Epithelial cell of esophagus (primary cell): ENCODE measurements around the gene USP34.
"Not testable (repeated sequence)": the region's sequence is repeated elsewhere in the genome, so short reads cannot be mapped to it uniquely, and the experiment has no call there.

ENCODE experiments used
- DNase-seq: peaks from one replicate; pipeline ENCODE4 v3.0.0; 2010; ENCODE audit warnings: low read depth
- H3K4me3 ChIP-seq: 2 replicates; pipeline ENCODE4 v1.5.1; 2011; ENCODE audit warnings: mild to moderate bottlenecking, low read length, control low read depth
- TF ChIP-seq, protein P1 (sequence below): IDR thresholded peaks from 2 replicates; pipeline ENCODE4 v1.5.1; 2011; ENCODE audit warnings: low read depth, mild to moderate bottlenecking, low read length, control low read depth, inconsistent platforms; ENCODE audit not compliant: insufficient read depth; ENCODE audit errors: missing control alignments

The USP34 gene

GRCh38 chr2:61162721-61163120, 308.2 kb downstream of the USP34 start:
- H3K4me3 ChIP-seq, result no peak overlapping the region
- DNase-seq, result no peak
- TF ChIP-seq, protein P1, sequence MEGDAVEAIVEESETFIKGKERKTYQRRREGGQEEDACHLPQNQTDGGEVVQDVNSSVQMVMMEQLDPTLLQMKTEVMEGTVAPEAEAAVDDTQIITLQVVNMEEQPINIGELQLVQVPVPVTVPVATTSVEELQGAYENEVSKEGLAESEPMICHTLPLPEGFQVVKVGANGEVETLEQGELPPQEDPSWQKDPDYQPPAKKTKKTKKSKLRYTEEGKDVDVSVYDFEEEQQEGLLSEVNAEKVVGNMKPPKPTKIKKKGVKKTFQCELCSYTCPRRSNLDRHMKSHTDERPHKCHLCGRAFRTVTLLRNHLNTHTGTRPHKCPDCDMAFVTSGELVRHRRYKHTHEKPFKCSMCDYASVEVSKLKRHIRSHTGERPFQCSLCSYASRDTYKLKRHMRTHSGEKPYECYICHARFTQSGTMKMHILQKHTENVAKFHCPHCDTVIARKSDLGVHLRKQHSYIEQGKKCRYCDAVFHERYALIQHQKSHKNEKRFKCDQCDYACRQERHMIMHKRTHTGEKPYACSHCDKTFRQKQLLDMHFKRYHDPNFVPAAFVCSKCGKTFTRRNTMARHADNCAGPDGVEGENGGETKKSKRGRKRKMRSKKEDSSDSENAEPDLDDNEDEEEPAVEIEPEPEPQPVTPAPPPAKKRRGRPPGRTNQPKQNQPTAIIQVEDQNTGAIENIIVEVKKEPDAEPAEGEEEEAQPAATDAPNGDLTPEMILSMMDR, result no peak

DNA sequence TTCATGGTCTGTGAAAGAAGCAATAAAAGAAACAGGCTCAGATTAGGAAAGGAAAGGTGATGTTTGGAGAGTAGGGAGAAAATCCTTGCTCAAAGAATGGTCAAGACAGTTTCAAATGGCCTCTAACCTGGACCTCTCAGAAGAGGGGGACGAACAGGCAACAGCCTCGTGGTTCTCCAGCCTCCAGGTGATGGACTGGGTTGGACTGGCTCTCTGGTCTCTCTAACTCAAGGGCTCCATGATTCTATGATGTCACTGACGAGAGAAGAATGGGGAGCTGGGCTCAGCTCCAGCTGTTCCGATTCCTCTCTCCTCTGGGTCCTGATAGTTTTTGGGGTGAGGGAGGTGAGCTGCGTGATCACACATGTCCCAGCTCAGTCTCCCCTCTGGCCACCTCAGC, 309.0 kb downstream of the USP34 start, which contains the start of gene C2orf74:
TSS of gene C2orf74 (plus strand) at position 301 of the 400 bp plus-strand sequence. CDS start 327 bp downstream, outside the sequence.
- H3K4me3 ChIP-seq, result no peak within 1 kb of the TSS
- TF ChIP-seq, protein P1, result no peak
- no peak for DNase-seq

DNA sequence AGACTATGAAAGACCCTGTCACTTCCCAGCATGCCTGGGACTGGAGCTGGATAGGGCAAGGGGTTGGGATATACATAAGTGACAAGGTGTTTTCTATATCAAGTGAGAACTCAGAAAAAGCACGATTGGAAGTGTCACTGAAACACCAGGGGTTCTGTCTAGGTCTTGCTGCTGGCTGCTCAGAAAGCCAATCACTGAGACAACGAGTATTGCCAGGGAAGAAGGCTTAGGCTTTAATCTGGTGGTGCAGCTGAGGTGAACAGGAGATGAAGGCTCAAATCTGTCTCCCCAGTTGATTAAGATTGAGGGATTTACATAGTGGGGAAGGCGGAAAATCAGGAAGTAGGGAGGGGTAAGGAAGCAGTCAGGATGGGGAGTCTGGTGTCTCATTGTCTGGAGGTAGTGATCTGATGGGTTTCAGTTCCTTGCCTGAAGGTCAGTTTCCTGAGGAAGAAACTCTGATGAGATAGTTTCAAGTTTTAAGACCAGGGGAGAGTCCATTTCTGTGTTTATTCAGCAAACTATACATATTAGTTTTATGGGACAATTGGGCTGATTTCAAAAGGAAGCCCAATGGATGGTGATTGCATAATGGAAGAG, 312.4 kb downstream of the USP34 start:
- TF ChIP-seq, protein P1, result no peak
- no peak overlapping the region for H3K4me3 ChIP-seq
- no peak for DNase-seq

- TF ChIP-seq, protein P1, result no peak
- H3K4me3 ChIP-seq, result no peak overlapping the region
Observed at GRCh38 chr2:61157371-61158003, 313.4 kb downstream of the USP34 start.

DNA sequence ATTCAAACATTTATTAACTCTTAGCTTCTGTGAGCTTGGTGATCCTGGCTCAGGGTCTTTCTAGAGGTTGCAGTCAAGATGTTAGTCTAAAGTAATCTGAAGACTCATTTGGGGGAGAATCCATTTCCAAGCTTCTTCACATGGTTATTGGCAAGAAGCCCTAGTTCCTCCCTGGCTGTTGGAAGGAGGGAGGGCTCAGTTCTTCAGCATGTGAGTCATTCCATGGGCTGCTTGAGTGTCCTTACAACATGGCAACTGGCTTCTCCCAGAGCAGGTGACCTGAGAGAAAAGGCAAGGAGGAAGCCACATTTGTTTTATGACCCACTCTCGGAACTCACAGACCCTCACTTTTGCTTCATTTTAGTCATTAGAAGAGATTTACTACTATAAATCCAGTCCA, 319.5 kb downstream of the USP34 start:
- H3K4me3 ChIP-seq, result no peak overlapping the region
- peak; percentile 41 for DNase-seq
- TF ChIP-seq, protein P1, result no peak

More at GRCh38 chr2:61157371-61158003, 313.4 kb downstream of the USP34 start:
- DNase-seq, result no peak

- H3K4me3 ChIP-seq, result no peak overlapping the region
- TF ChIP-seq, protein P1, result no peak
- no peak for DNase-seq
Observed at GRCh38 chr2:61149074-61149473, 321.8 kb downstream of the USP34 start.

DNA sequence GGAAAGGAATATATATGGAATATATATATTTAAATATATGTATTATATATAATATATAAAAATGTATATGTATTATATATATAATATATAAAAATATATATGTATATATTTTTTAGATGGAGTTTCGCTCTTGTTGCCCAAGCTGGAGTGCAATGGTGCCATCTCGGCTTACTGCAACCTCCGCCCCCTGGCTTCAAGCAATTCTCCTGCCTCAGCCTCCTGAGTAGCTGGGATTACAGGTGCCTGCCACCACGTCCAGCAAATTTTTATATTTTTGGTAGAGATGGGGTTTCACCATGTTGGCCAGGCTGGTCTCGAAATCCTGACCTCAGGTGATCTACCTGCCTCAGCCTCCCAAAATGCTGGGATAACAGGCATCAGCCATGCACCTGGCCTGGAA, 322.8 kb downstream of the USP34 start:
- DNase-seq, result not testable (repeated sequence)

More for the DNA sequence above, 322.8 kb downstream of the USP34 start:
- not testable (repeated sequence) for H3K4me3 ChIP-seq
